Measurements from ENCODE around the gene OR9Q1.
"Not testable (repeated sequence)": the region's sequence is repeated elsewhere in the genome, so short reads cannot be mapped to it uniquely, and the experiment has no call there.

Gene OR9Q1

GRCh38 chr11:57980201-57980600 is 43.5 kb upstream of the OR9Q1 start:
- DNase-seq (ENCODE audit: low read depth): no peak
- no peak for TF ChIP-seq CTCF (conservative IDR thresholded peaks at IDR 0.05; ENCODE audit: control insufficient read depth, insufficient read depth, low read depth, low read length)
- no peak overlapping the region for H3K4me3 ChIP-seq (ENCODE audit: control insufficient read depth, low read depth, low read length)

GRCh38 chr11:57981536-57981935 is 42.1 kb upstream of the OR9Q1 start:
- no peak overlapping the region for H3K4me3 ChIP-seq (ENCODE audit: control insufficient read depth, low read depth, low read length)
- DNase-seq (ENCODE audit: low read depth): no peak
- TF ChIP-seq CTCF (conservative IDR thresholded peaks at IDR 0.05; ENCODE audit: control insufficient read depth, insufficient read depth, low read depth, low read length): no peak

GRCh38 chr11:57982776-57983175 is 40.9 kb upstream of the OR9Q1 start:
- no peak for TF ChIP-seq CTCF (conservative IDR thresholded peaks at IDR 0.05; ENCODE audit: control insufficient read depth, insufficient read depth, low read depth, low read length)
- DNase-seq (ENCODE audit: low read depth): no peak
- no peak overlapping the region for H3K4me3 ChIP-seq (ENCODE audit: control insufficient read depth, low read depth, low read length)

- TF ChIP-seq CTCF (conservative IDR thresholded peaks at IDR 0.05; ENCODE audit: control insufficient read depth, insufficient read depth, low read depth, low read length): no peak
- H3K4me3 ChIP-seq (ENCODE audit: control insufficient read depth, low read depth, low read length): no peak overlapping the region
- DNase-seq (ENCODE audit: low read depth): no peak
These were observed 40.5 kb upstream of the OR9Q1 start for GRCh38 chr11:57983191-57983590.

GRCh38 chr11:57999523-57999922 is 24.2 kb upstream of the OR9Q1 start:
- not testable (repeated sequence) for DNase-seq (ENCODE audit: low read depth); H3K4me3 ChIP-seq (ENCODE audit: control insufficient read depth, low read depth, low read length)

- H3K4me3 ChIP-seq (ENCODE audit: control insufficient read depth, low read depth, low read length); DNase-seq (ENCODE audit: low read depth): not testable (repeated sequence)
These were observed 23.7 kb upstream of the OR9Q1 start for GRCh38 chr11:58000021-58000420.

GRCh38 chr11:58000699-58001098 is 23.0 kb upstream of the OR9Q1 start:
- no peak for TF ChIP-seq CTCF (conservative IDR thresholded peaks at IDR 0.05; ENCODE audit: control insufficient read depth, insufficient read depth, low read depth, low read length)
- no peak overlapping the region for H3K4me3 ChIP-seq (ENCODE audit: control insufficient read depth, low read depth, low read length)
- no peak for DNase-seq (ENCODE audit: low read depth)

- H3K4me3 ChIP-seq (ENCODE audit: control insufficient read depth, low read depth, low read length): no peak overlapping the region
- TF ChIP-seq CTCF (conservative IDR thresholded peaks at IDR 0.05; ENCODE audit: control insufficient read depth, insufficient read depth, low read depth, low read length): no peak
- DNase-seq (ENCODE audit: low read depth): no peak
These were observed 20.6 kb upstream of the OR9Q1 start for GRCh38 chr11:58003036-58003435.

Data from fibroblast of mammary gland (primary cell).